Fibroblast of pulmonary artery (primary cell): ENCODE data around the gene SPRR2E.
"Not testable (repeated sequence)": the region's sequence is repeated elsewhere in the genome, so short reads cannot be mapped to it uniquely, and the experiment has no call there.

ENCODE experiments used
- DNase-seq: peaks from one replicate; pipeline ENCODE4 v3.0.0-alpha.2; 2010; ENCODE audit warnings: low read depth
- H3K4me3 ChIP-seq: replicated peaks from 2 replicates; pipeline ENCODE4 v1.5.1; 2011; ENCODE audit warnings: low read depth, mild to moderate bottlenecking, control low read depth, low read length, moderate library complexity
- TF ChIP-seq, protein P1 (sequence below): IDR thresholded peaks from 2 replicates; pipeline ENCODE4 v1.5.1; 2011; ENCODE audit warnings: mild to moderate bottlenecking, control low read depth, low read length, inconsistent platforms; ENCODE audit errors: missing control alignments

SPRR2E gene

GRCh38 chr1:153094426-153094825 lies at the start of gene SPRR2E:
Gene SPRR2E (minus strand): TSS chr1:153094526. CDS start chr1:153093751, 775 bp downstream.
- no peak within 1 kb of the TSS for H3K4me3 ChIP-seq
- no peak for DNase-seq
- TF ChIP-seq, protein P1, sequence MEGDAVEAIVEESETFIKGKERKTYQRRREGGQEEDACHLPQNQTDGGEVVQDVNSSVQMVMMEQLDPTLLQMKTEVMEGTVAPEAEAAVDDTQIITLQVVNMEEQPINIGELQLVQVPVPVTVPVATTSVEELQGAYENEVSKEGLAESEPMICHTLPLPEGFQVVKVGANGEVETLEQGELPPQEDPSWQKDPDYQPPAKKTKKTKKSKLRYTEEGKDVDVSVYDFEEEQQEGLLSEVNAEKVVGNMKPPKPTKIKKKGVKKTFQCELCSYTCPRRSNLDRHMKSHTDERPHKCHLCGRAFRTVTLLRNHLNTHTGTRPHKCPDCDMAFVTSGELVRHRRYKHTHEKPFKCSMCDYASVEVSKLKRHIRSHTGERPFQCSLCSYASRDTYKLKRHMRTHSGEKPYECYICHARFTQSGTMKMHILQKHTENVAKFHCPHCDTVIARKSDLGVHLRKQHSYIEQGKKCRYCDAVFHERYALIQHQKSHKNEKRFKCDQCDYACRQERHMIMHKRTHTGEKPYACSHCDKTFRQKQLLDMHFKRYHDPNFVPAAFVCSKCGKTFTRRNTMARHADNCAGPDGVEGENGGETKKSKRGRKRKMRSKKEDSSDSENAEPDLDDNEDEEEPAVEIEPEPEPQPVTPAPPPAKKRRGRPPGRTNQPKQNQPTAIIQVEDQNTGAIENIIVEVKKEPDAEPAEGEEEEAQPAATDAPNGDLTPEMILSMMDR = no peak

GRCh38 chr1:153141377-153141776 lies 47.1 kb upstream of the SPRR2E start:
- no peak for DNase-seq
- TF ChIP-seq, protein P1 = no peak
- no peak overlapping the region for H3K4me3 ChIP-seq

DNA sequence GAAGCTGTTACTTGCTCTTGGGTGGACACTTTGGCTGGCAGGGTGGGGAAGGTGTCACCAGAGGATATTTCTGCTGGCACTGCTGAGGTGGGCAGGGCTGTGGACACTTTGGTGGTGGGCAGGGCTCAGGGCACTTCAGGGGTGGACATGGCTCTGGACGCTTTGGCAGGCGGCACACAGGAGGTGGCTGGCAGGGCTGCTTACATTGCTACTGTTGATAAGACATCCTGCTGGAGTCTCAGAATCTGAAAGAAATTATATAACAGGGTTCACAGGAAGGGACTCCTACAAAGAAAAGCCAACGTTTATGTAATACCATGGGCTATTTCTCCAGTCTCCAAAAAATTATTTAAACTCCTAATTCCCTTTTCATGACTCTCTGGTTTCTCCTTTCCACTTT lies 46.2 kb upstream of the SPRR2E start:
- TF ChIP-seq, protein P1 = no peak
- no peak for DNase-seq
- H3K4me3 ChIP-seq = no peak overlapping the region

DNA sequence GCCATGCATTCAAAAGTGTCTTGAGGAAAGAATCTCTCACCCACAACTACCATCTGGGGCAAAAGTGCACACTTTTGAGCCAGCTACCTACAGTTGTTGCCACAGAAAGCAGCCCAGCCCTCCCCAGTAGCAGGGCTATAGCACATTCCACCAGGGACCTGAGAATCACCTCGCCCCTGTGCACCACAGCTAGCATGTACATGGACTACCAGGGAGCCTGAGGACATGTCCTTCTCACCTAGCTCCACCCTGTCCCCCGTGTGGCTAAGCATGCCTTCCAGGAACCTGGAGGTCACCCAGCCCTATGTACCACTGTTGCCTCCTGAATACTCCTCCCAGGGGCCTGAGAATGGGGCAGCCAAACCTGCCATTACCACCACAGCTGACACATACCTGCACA lies 39.4 kb upstream of the SPRR2E start:
- no peak for DNase-seq
- TF ChIP-seq, protein P1 = no peak
- no peak overlapping the region for H3K4me3 ChIP-seq

DNA sequence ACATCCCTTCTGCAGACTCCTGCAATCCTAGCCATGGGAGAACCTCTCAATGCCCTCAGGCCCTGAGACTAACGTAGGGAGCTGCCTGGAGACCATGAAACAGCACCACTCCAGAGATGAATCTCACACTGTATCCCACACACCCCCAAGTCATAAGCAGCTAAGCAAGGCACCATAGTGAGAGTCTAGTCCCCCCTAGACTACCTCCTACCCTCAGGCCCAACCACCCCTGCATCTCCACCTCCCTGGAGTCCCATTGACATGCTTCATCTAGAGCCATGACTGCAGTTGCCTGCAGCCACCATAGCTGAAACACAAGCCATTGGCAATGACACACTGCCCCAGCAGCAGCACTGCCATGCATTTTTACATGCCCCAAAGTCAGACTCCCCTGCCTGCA lies 38.9 kb upstream of the SPRR2E start:
- TF ChIP-seq, protein P1 = no peak

DNA sequence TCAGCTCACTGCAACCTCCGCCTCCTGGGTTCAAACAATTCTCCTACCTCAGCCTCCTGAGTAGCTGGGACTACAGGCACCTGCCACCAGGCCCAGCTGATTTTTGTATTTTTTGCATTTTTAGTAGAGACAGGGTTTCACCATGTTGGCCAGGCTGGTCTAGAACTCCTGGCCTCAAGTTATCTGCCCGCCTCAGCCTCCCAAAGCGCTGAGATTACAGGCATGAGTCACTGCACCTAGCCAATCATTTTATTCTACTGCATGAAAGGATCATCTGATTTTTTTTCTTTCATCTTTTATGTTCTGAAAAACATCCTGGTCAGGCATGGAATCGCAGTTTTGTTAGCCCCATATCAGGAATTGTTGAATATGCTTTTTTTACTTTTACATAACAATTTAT lies 34.4 kb upstream of the SPRR2E start:
- DNase-seq, H3K4me3 ChIP-seq: not testable (repeated sequence)

More for the DNA sequence above, 38.9 kb upstream of the SPRR2E start:
- DNase-seq = no peak
- H3K4me3 ChIP-seq = no peak overlapping the region

GRCh38 chr1:153127296-153127695 lies 33.0 kb upstream of the SPRR2E start:
- H3K4me3 ChIP-seq = no peak overlapping the region
- TF ChIP-seq, protein P1 = no peak
- no peak for DNase-seq
